Stimulated activated CD8-positive, alpha-beta memory T cell treated with anti-CD3 and anti-CD28 coated beads, Interleukin-15, amount 100 ng/mL, for 48 hours (primary cell): ENCODE data around the gene GLI2.

Source experiments
- DNase-seq, 2 donors: peaks; one replicate each; pipeline ENCODE4 v3.0.0-alpha.2; 2020; ENCODE audit warnings: low read depth in 2 of 2

GLI2 gene

DNA sequence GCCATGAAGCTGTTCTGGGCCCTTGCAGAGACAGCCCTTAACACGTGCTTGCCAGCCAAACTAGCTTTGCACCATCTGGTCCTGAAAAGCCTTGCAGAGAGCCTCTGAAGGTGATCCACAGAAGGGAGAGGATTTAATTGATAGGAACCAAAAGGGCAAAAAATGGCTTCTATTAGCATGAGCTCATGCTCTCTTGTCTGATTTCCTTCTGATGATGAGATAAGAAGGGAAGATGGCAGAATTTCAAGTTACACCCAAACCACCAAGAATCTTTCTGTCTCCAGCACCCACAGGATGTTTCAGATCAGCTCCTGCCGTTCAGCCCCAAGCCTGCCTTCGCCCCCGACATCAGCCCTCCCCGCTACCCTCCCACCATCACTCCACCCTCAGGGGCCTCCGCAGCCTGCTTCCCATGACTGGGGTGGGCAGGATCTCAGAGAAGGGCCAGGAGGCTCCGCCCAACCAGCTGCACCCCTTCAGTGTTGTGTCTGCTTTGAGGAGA lies 23.4 kb upstream of the GLI2 start:
- DNase-seq, result no peak

DNA sequence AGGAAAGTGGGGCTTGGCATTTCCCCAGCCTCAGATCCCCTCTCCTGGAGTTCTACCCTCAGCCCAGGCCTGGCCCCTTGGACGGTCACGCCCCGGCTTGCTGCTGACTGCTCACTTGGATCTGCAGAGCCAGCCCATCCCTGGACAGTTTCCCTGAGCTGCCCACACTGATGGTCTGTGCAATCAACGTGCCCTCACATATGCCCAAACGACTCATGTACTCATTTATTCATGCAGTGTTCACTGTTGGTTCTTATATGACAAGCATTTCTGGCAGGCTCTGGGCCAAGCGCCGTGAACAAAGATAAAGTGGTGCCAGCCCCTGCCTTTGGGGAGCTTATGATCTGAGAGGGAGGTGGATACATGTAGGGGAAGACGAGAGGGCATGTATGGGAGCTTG lies 20.3 kb upstream of the GLI2 start:
- no peak for DNase-seq

DNA sequence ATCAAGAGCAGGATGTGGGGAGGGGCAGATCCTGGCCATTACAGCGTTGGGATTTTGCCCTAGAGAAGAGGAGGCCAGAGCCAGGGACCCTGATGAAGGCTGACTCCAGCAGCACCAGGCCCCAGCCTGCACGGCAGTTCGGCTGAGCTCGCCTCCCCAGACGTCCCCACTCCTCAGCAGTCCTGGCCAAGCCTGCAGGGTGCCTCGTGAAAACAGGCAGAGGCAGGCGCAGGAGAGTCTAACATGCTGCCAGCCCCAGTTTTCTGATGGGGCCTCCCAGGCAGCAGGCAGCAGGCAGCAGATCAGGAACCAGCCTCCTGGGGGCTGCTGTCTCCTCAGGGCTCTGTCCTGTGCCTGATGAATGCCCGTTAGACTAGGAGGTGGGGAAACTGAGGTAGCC lies 19.7 kb upstream of the GLI2 start:
- no peak for DNase-seq

DNA sequence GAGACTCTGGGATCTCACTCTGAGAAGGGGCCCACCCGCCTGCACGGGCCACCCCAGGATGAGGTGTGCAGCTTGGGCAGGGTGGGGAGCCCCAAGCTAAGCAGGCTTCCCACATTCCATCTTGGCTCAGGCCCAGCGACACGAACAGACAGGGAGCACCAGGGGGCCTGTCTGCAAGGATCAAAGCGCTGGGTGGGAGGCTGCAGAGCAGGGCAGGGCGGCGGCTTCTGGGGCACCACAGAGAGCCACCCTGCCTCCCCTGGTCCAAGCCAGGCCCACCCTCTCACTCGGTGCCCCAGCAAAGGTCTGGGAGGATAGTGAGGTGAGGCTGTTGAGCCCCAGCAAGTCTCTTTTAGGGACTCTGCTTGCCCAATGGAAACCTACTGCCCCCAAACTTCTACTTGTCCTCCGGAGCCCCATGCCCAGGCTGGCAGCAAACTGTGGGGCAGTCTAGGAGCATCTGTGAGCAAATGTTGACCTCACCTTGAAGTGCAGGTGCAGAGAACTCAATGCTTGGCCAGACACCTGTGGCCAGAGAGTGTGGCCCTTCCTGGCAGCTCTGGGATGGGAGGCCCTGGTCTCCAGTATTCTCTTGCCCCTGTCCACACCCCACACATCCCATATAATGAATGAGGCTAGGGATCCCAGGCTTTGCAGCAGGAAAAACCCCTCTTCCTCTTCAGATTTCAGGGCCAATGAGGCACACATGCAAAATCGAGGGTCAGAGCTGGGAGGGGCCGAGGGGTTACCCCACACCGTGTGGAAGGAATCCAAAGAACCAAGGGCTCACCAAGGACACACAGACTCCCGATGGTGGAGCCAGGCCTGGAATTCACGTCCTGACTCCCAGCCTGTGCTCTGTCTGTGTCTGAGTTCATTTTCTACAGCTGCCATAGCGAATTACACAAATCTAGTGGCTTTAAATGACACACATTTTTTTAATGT lies 18.8 kb upstream of the GLI2 start:
- DNase-seq, result no peak

DNA sequence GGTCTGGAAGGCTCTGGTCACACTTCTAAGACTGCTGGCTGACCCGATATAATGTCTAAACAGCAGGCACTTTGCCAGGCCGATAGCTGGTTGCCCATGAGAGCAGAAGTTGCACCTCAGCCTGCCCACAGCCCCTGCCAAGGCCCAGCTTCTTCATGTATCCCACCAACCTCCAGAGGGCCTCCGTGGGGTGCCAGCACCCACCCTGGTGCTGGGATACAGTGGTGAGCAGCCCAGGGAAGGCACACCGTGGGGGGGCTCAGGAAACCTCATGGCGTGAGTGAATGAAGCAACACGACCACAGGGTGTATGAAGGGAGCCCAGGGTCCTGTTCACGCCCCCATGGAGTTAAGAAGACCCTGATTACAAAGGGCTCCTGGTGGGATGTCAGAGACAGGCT lies 16.2 kb upstream of the GLI2 start:
- DNase-seq, result no peak

DNA sequence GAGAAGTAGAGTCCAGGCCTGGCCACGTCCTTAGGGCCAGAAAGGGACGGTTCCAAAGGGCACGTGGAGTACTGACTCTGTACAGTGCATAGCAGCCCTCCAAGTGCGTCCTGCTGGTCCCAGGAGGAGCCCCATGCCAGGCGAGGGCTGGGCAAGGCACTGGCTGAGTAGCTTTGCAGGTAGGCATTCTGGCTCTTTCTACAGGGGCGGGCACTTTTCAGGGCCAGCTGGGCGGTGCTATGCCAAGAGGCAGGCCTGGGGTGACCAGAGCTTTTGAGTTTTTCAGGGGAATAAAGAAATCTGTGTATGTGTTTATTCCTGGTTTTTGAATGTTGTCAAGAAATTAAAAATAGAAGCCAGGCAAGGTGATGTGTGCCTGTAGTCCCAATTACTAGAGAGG lies 15.4 kb upstream of the GLI2 start:
- no peak for DNase-seq

DNA sequence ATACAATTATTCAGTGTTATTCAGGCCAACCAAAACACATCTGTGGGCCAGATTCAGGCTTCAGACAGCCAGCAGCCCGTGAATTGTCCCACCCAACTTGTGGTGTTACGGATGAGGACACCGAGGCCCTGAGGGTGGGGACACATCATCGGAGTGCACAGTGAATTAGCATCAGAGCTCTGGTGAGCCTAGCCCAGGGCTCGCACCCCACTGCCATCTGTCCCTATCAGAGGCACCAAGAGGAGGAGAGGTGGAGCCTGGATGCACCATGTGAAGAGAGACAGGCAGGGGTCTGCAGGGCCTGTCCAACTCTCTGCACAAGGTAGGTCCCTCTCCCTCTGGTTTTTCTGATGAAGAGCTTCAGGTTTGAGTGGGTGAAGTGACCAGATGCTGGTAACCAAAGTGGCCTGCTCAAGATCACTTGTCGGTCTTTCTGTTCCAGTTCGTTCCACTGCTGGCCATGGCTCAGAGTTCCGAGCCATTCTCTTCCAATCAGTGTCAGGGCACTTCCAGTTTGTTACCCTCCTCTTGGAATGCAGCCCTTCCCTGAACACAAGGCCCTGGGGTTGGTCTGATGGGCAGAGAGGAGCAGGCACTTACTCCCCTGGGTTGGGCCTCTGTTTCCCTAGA lies 14.8 kb upstream of the GLI2 start:
- DNase-seq, result no peak

DNA sequence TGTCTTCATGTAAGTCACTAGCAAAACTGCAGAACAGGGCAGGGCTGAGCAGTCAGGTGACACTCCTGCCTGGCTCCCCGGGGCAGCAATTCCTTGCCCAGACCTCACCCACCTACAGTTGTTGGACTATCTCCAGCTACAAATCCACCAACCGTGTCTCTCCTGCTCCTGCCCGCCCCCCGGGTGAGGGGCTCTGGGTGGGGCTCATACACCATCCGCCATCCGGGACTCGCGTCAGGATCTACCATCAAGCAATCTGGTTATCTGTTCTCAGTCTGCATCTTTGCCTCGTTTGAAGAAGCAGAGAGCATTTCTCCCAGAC lies 13.5 kb upstream of the GLI2 start:
- DNase-seq, result no peak

DNA sequence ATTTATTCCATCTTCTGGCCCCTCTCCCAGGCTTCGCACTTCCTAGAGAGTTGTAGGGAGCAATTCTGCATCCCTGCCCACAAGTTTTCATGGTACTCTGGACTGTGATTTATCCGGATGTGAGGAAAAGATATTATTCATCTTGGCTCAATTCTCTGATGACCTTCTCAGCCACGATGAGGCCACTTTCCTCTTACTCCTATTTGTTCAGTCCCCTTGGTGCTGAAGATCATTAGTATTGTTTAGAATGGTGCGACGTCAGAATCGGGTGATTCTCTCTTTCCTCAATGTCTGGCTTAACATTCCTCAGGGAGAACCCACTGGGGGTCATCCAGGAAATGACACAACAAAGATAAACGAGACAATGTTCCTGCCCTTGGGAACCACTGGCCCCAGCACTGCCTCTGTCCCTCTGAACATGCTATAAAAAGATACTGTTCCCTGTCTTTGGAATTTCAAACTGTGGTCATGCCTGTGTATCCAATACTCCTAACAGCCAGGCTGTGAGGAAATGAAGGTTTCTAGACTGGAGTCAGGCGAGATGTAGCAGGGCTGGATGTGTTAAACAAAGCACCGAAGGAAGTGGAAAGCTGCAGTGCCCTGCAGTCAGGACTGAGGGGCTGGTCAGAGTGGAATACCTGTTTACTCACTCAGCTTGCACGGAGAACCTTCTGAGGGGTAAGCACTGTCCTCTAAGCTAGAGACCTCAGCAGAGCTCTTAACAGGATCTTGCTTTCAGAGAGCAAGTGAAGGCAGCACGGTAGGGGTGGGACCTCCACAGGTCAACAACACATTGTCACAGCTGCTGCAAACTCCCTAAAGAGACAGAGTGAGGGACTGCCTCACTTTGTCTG lies 12.9 kb upstream of the GLI2 start:
- DNase-seq, result no peak

DNA sequence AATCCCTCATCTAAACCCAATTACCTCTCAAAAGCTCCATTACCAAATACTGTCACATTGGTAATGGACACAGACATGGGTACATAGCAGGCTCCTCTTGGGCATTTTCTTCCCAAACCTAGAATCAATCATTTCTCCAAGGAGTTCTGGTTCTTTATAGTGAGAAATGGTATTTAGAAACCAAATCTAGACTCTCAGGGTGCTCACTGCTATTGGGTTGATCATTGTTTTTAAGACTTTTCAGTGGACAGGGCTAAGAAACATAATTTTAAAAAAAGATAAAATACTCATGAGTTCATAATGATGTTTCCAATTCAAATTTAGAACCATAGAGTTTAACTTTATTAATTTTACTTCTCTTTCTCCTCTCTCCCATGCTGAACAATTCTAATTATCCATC lies 9.4 kb upstream of the GLI2 start:
- no peak for DNase-seq

DNA sequence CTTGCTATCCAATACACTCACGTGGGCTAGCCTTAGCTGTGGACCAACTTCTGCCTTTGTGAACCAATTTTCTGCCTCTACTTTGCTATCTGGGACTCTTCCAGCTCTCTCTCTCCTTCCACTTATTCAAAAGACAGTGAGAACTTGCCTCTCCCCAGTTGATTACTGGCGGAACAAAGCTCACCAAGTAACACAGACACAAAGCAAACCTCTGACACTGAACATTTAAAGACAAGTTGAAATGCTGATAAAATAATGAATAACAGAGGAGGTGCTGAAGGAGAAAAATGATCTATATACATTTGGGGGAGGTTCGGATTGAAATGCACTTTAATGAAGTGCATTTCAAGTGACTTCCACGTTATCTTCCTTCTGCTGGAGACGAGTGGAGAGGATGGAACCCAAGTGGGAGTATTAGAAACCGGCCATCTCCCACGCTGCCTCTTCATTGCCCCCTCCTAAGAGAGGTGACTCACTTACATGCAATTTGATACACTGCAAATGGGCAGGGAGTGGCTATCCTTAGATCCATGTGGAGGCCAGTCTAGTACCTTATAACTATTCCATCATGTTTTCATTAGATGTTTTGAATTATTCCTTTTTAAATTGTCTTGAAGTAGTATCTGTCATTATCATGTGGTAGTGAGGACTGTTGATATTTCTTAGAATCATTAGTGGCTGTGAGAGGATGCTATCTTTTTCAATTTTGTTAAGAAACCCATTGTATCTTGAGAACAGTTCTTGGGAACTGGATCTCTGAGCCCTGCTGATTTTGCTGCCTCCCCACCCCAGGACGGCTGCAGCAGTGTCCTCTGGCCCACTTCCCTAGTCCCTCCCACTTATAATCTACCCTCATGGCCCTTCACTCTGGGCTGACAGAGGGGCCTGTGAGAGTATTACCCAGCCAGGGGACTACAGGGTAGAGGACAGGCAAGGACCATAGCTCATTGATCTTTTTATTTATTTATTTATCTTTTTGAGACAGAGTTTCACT lies 6.0 kb upstream of the GLI2 start:
- DNase-seq, result no peak

DNA sequence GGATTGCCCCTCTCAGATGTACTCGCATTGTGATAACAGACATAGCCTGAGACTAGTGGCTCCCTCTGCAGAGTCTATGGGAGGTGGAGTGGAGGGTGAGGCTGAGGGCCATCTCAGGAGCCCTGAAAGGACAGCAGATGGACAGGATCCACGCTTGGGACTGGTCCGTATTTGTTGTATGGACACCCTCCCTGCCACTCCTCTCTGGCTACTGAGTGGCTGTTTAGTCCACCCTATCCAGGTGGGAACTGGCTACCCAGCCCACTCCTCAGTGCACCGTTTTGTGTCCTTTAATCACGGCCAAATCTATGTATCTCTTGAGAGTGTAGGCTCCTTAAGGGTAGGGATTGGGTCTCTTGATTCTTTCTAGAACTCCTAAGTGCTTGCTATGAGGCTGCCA lies 4.5 kb upstream of the GLI2 start:
- DNase-seq, result no peak

DNA sequence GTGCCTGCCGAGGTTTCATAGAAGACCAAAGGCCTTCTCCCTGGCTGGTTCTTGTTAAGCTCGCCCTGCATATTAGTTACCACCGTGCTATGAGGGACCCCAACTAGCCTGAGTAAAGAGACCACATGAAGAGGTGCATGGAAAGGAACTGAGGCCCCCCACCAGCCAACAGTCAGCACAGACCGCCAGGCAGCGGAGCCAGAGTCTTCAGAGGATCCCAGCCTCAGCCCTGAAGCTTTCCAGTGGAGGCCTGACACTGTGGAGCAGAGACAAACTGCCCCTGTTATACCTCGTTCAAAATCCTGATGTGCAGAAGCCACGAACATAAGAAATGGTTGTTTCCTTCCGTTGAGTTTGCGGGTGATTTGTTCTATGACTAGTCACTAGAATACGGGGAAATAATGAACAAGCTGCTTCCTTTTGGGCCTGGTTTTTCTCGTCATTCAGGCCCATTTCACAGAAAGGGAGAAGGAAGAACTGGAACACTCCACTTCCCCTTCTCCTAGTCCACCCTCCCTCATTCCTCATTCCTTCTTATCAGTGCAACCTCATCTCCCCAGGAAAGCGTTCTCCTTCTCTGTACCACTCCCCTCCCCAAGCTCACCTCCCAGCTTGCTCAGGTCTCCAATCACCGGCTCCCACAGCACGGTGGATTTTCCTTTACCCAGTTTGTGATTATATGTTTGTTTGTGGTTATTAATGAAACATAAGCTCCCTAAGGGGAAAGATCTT lies 3.0 kb upstream of the GLI2 start:
- no peak for DNase-seq

DNA sequence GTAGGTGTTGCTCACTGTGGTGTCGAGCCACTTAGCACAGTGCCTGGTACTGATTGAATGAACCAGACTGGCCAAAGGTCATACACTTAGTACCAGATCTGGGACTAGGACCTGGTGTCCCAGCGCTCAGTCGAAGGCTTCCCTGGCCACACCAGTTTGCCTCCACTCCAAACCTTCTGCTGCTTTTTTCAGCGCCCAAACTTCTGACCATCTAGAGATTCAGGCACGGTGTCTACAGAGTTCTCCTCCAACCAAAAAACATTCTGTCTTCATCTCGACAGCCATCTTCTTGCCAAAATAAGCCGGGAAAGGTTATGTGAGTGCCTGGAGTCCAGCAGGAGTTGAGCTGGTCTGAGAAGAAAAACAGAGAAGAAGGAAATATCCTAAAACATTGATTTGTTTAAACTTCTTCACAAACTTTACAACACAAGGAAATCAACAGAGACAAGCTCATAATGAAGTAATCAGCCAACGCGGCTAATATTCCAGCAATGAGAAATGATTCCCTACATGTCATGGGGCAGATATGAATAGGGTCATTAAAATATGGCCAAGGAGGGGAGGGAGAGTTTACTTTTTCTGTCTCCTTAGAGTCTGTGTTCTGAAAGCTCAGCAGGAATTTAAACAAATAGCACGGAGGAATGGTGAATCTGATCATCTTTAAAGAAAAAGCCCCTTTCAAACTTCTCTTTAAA lies 2.3 kb upstream of the GLI2 start:
- no peak for DNase-seq

DNA sequence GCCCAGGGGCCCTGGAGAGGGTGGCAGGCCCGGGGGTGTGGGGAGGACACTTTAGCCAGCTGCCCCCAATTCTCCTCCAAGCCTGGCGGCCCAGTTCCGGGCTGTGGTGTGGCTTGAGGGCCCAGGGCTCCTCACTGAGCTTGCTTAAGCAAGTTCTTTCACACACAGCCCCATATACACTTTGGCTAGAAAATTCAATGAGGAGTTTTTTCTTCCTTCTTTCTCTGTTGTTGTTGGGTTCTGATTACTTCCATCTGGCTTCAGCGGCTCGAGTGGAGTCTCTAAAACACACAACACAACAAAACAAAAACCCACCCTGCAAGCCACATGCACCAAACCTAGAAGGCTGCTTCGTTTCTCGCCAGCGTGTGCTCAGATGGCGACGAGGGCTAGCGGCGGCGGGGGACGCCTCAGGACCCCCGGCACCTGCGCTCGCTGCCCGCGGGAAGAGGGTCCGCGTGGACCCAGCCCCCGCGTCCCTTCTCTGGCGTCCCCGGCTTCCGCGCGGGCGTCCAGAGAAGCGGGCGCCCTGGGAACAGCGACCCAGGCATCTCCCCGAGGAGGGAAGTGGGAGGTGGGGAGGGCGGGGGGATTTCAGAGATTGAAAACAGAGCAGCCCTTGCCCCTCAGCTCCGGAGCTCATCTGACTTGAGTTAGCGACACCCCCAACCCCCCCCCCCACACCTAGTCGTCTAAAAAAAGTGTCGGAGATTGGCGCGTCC lies 577 bp upstream of the GLI2 start:
- no peak for DNase-seq

DNA sequence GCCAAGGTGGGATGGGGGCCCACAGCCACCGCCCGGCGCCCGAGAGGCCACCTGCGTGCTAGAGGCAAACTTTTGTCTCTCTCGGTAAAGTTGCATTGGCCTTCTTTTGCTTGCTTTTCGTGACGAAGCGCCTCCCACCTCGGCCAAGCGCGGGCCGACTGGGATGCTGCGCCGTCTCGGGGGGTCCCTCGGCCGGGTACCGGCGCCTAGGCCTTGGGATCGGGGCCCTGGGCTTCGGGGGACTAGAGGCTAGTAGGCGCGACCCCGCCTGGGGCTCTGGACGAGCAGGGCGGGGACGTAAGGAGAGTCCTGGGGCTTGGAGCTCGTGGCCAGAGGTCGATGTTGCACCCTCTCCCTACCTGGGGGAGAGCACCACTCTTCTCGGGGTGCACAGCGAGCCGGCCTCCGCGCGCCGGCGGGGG lies 545 bp downstream of the GLI2 start:
- no peak for DNase-seq

DNA sequence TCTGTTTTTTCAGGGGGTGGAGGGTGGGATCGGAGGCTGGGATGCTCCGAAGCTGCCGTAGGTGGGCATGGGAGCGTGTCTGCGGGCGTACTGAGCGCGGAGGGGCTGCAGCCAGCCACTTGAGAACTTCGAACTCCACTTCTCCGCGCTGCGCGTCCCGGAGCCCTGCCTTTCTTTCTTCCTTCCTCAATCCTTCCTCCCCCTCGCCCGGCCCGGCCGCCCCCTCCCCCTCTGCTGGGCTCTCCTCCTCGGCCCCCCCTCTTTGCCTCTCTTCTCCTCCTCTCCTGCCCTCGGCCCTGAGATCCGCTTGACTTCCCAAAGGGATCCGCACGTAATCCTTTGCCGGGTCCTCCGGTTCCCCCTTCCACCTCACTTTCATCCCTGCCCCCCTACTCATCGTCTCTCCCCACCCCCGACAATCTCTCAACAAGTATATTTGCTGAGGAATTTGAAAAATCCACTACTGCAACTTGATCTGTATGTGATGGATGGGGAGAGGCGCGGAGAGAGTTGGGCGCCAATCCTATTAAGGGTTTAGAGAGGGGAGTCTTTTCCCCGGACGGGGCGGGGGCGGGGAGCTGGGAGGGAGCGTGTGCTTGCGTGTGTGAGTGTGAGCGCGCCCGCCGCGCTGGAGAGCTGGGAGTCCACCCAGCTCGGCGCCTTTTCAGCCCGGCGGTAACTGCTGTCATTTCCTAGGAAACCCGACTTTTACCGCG lies 1.1 kb downstream of the GLI2 start:
- DNase-seq, result no peak

DNA sequence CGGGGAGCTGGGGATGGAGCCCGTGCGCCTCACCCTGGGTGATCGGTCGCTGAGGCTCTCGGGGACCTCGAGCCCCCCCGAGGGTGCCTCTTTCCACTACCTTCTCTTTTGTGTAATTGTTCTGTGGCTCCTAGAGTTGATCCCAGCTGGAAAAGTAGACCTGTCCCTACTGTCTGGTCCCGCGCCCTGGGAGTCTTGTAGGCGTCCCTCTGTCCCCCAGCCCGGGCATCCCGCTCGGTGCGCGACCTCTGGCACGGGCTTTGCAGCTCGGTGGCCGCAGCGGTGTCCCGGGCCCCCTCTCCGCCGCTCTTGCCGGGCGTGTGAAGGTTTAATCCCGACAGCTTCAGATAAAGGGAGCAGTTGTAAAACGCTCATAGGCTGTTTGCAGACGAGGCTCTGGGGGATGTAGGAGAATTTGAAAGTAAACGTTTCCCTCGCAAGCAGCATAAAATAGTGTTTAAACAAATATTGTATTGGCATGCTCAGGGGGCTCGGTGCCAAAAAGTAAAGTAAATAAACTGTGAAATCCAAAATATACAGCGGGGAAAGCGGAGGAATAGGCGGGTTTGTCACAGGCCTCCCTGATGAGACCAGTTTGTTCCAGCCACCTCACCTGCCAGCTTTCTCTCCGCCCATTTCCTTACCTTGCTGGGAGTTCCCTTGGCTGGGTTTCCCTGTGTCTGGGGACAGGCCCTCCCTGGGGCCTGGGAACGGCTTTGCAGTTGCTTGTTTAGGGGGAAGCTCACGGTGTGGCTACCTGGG lies 1.9 kb downstream of the GLI2 start:
- no peak for DNase-seq
